DND-41 (cell line): Measurements from ENCODE around the gene MYH14.

Experiments used
- CTCF ChIP-seq: IDR thresholded peaks from 2 replicates; pipeline ENCODE4 v1.5.1; 2012; ENCODE audit warnings: borderline replicate concordance, low read length, moderate library complexity, mild to moderate bottlenecking; ENCODE audit not compliant: poor library complexity, severe bottlenecking; ENCODE audit errors: extremely low read depth
- EZH2 ChIP-seq: IDR thresholded peaks from 3 replicates; pipeline ENCODE4 v1.6.1; 2012; ENCODE audit warnings: borderline replicate concordance, low read depth, mild to moderate bottlenecking, moderate library complexity, low read length, inconsistent platforms; ENCODE audit not compliant: severe bottlenecking

- TF ChIP-seq CTCF (no peak), EZH2 (no peak)
Observed at GRCh38 chr19:50162988-50163387, 40.4 kb upstream of the MYH14 start, which contains the start of gene IZUMO2.
